Measurements from ENCODE around the gene LRRK1.

Gene LRRK1

GRCh38 chr15:101025896-101026631, 106.9 kb downstream of the LRRK1 start:
- DNase-seq = no peak

- no peak for DNase-seq
Measured at GRCh38 chr15:101026656-101027272, 107.6 kb downstream of the LRRK1 start.

GRCh38 chr15:101027273-101027901, 108.2 kb downstream of the LRRK1 start:
- no peak for DNase-seq

GRCh38 chr15:101027920-101028319, 108.8 kb downstream of the LRRK1 start:
- DNase-seq = no peak

- no peak for DNase-seq
Measured at GRCh38 chr15:101028321-101028720, 109.2 kb downstream of the LRRK1 start.

GRCh38 chr15:101028772-101029438, 109.7 kb downstream of the LRRK1 start:
- DNase-seq = no peak

GRCh38 chr15:101029971-101030661, 111.0 kb downstream of the LRRK1 start:
- DNase-seq = no peak

GRCh38 chr15:101031213-101031612, 112.1 kb downstream of the LRRK1 start:
- no peak for DNase-seq

- no peak for DNase-seq
Measured at GRCh38 chr15:101033801-101034200, 114.6 kb downstream of the LRRK1 start.

- no peak for DNase-seq
Measured at GRCh38 chr15:101035611-101036010, 116.5 kb downstream of the LRRK1 start.

- DNase-seq = no peak
Measured at GRCh38 chr15:101036189-101036588, 117.0 kb downstream of the LRRK1 start.

GRCh38 chr15:101037090-101037830, 118.1 kb downstream of the LRRK1 start:
- no peak for DNase-seq

GRCh38 chr15:101038327-101039003, 119.3 kb downstream of the LRRK1 start:
- DNase-seq = no peak

GRCh38 chr15:101039461-101039860, 120.3 kb downstream of the LRRK1 start:
- DNase-seq = no peak

- DNase-seq = no peak
Measured at GRCh38 chr15:101042320-101042719, 123.2 kb downstream of the LRRK1 start.

GRCh38 chr15:101043011-101043410, 123.9 kb downstream of the LRRK1 start:
- no peak for DNase-seq

- no peak for DNase-seq
Measured at GRCh38 chr15:101043911-101044624, 124.9 kb downstream of the LRRK1 start.

GRCh38 chr15:101044625-101045235, 125.6 kb downstream of the LRRK1 start:
- DNase-seq = no peak

- no peak for DNase-seq
Measured at GRCh38 chr15:101045236-101045646, 126.1 kb downstream of the LRRK1 start.

Measured in effector CD8-positive, alpha-beta T cell (primary cell).